HCT116 (cell line): Measurements from ENCODE around the gene TNRC6B. TPM values are rescaled to one million over a fixed set of nuclear protein-coding genes. Genes with fewer than 3 reads are reported as not detected.

ENCODE experiments used
- ATAC-seq: fragments of 200-7000 bp; cut with Tn5 transposase; 2 replicates; pipeline ENCODE4 v1.9.1; 2020; ENCODE audit warnings: mild to moderate bottlenecking, moderate library complexity
- BruUV-seq: library from RNA; stranded (reverse); fragments of 400-500 nt; replicated peaks from 2 replicates; lab custom pipeline; 2021; lab: Mats Ljungman, UMichigan
- CTCF ChIA-PET: fragments of 300-600 bp; sonication (Branson Sonifier 250); formaldehyde crosslinking; loops from one replicate; lab custom pipeline; 2021; ENCODE audit warnings: antibody characterized with exemption; lab: Charles Lee
- POLR2A ChIA-PET: fragments of 300-600, 350-600 bp; sonication (Branson Sonifier 250); formaldehyde crosslinking; loops from one replicate; lab custom pipeline; 2021; ENCODE audit warnings: antibody characterized with exemption; lab: Charles Lee
- RAD21 ChIA-PET, 2 experiments: fragments of 300-600 bp; sonication (Branson Sonifier 250); formaldehyde crosslinking; loops; one replicate each; lab custom pipeline; 2023; ENCODE audit warnings: low total read pairs in 2 of 2; ENCODE audit not compliant: uncharacterized antibody in 2 of 2, unreplicated experiment in 2 of 2, low non-redundant PET in 1 of 2; lab: Charles Lee
- DNase-seq: peaks from one replicate; pipeline ENCODE4 v3.0.0-alpha.2; 2010; ENCODE audit warnings: low read depth, low spot score
- H2AFZ ChIP-seq: fragments of 200-600 bp; shearing (Covaris generic), sonication (generic); 2 replicates; pipeline ENCODE4 v1.6.1; 2017; ENCODE audit warnings: low read depth, mixed run types, mixed read lengths, antibody characterized with exemption, low read length; ENCODE audit not compliant: poor library complexity, severe bottlenecking
- H3K27ac ChIP-seq: 2 replicates; pipeline ENCODE4 v1.5.1; 2012; ENCODE audit warnings: low read depth, low read length
- H3K27me3 ChIP-seq: fragments of 200-600 bp; sonication (generic); 2 replicates; pipeline ENCODE4 v1.6.1; 2016; ENCODE audit warnings: mixed run types, low read length, mixed read lengths; ENCODE audit not compliant: insufficient read depth
- H3K36me3 ChIP-seq, 2 experiments: fragments of 200-500 bp in 1 of 2; fragments of 200-600 bp in 1 of 2; sonication (Bioruptor generic) in 1 of 2; sonication (generic) in 1 of 2; 2 replicates each; pipeline versions ENCODE4 v1.5.1 to v1.6.1; 2014 to 2016; ENCODE audit warnings: low read length in 2 of 2, inconsistent platforms in 1 of 2, mixed read lengths in 1 of 2, mixed run types in 1 of 2; ENCODE audit not compliant: insufficient read depth in 2 of 2, control insufficient read depth in 1 of 2
- H3K4me1 ChIP-seq, 2 experiments: fragments of 200-600 bp in 1 of 2; sonication (generic) in 1 of 2; 2 replicates each; pipeline versions ENCODE4 v1.5.1 to v1.6.1; 2012 to 2017; ENCODE audit warnings: low read length in 2 of 2, inconsistent platforms in 1 of 2, mild to moderate bottlenecking in 1 of 2, mixed read lengths in 1 of 2, mixed run types in 1 of 2, moderate library complexity in 1 of 2; ENCODE audit not compliant: insufficient read depth in 2 of 2, control insufficient read depth in 1 of 2
- H3K4me2 ChIP-seq: fragments of 200-600 bp; sonication (generic); 2 replicates; pipeline ENCODE4 v1.6.1; 2017; ENCODE audit warnings: mixed run types, low read length, mixed read lengths
- H3K4me3 ChIP-seq, 2 experiments: fragments of 200-600 bp in 1 of 2; sonication (generic) in 1 of 2; replicated peaks in 1 of 2; 2 replicates each; pipeline ENCODE4 v1.5.1; 2011 to 2016; ENCODE audit warnings: low read length in 2 of 2, control low read depth in 1 of 2, low read depth in 1 of 2, mild to moderate bottlenecking in 1 of 2, mixed read lengths in 1 of 2, mixed run types in 1 of 2
- H3K79me2 ChIP-seq: fragments of 200-600 bp; sonication (generic); 2 replicates; pipeline ENCODE4 v1.6.1; 2017; ENCODE audit warnings: mild to moderate bottlenecking, mixed run types, low read length, moderate library complexity, mixed read lengths; ENCODE audit not compliant: insufficient read depth
- H3K9ac ChIP-seq: fragments of 200-600 bp; sonication (generic); 2 replicates; pipeline ENCODE4 v1.6.1; 2016; ENCODE audit warnings: low read length, mixed read lengths
- H3K9me2 ChIP-seq: fragments of 200-600 bp; sonication (generic), shearing (Covaris generic); 2 replicates; pipeline ENCODE4 v1.6.1; 2017; ENCODE audit warnings: mixed run types, mild to moderate bottlenecking, moderate library complexity; ENCODE audit not compliant: insufficient read depth
- H3K9me3 ChIP-seq, 2 experiments: fragments of 200-500 bp in 1 of 2; fragments of 200-600 bp in 1 of 2; sonication (Bioruptor generic) in 1 of 2; sonication (generic) in 1 of 2; 2 replicates each; pipeline ENCODE4 v1.6.1; 2014 to 2017; ENCODE audit warnings: low read length in 2 of 2, mixed read lengths in 2 of 2, inconsistent platforms in 1 of 2, low read depth in 1 of 2, mild to moderate bottlenecking in 1 of 2, mixed run types in 1 of 2, moderate library complexity in 1 of 2; ENCODE audit not compliant: control insufficient read depth in 1 of 2, insufficient read depth in 1 of 2
- H4K20me1 ChIP-seq: fragments of 200-600 bp; sonication (generic), shearing (Covaris generic); 2 replicates; pipeline ENCODE4 v1.6.1; 2017; ENCODE audit warnings: mixed run types, mild to moderate bottlenecking, moderate library complexity; ENCODE audit not compliant: insufficient read depth
- CEBPB ChIP-seq: IDR thresholded peaks from 2 replicates; pipeline ENCODE4 v1.6.1; 2012; ENCODE audit warnings: low read depth
- EZH2 ChIP-seq: fragments of 200-600 bp; sonication (generic); IDR thresholded peaks from 2 replicates; pipeline ENCODE4 v1.6.1; 2017; ENCODE audit warnings: antibody characterized with exemption, mixed run types
- JUND ChIP-seq: IDR thresholded peaks from 2 replicates; pipeline ENCODE4 v1.6.1; 2012
- SIN3A ChIP-seq: IDR thresholded peaks from 2 replicates; pipeline ENCODE4 v1.6.1; 2012; ENCODE audit warnings: low read depth
- TCF7L2 ChIP-seq: IDR thresholded peaks from 2 replicates; pipeline ENCODE4 v1.7.0; 2011; ENCODE audit warnings: borderline replicate concordance, inconsistent platforms; ENCODE audit not compliant: insufficient read depth, insufficient read length; ENCODE audit errors: extremely low read depth
- YY1 ChIP-seq: IDR thresholded peaks from 2 replicates; pipeline ENCODE4 v1.6.1; 2011; ENCODE audit warnings: low read length, low read depth, moderate library complexity, mild to moderate bottlenecking; ENCODE audit not compliant: insufficient replicate concordance; ENCODE audit errors: extremely low read depth
- intact Hi-C: fragments of 100-400 bp; cut with micrococcal nuclease; formaldehyde crosslinking; loops from 2 replicates; pipeline ENCODE4 v1.10.0; 2022
- total RNA-seq: library from RNA; stranded (reverse); gene quantifications from one replicate; pipeline ENCODE4 v1.2.1, GENCODE V29; 2021; ENCODE audit not compliant: unreplicated experiment

Gene TNRC6B
- total RNA-seq, 1 experiment from 2014 or later: 29.8 TPM

DNA sequence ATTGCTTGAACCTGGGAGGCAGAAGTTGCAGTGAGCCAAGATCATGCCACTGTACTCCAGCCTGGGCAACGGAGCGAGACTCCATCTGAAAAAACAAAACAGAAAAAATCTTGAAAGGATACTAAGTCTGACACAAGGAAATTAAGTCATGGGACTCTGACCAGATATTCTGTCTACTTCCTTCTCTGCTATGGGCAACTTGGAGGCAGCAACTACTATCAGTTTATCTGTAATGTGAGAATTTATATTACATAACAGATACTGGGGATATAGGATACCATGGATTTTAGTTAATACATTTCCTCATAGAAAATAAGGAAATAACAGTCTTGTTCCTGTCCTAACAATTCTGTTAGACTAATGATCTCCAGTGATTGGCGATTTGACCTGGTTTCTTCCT lies 191.1 kb downstream of the TNRC6B start:
- no peak overlapping the region for H3K4me2 ChIP-seq
- TF ChIP-seq EZH2 (no peak), TCF7L2 (no peak), SIN3A (no peak), YY1 (no peak)
- TF ChIP-seq, all 23 proteins: peak for 0
- ChIA-PET CTCF (no interaction called here), POLR2A (no interaction called here), RAD21 (no interaction called here)
- H3K9me2 ChIP-seq: no peaks in the 10 kb centered on the region
- H3K27me3 ChIP-seq: no peaks in the 10 kb centered on the region
- no TSS peak for BruUV-seq
- no peak for DNase-seq
- peaks cover 10% of the 10 kb centered on the region for H3K79me2 ChIP-seq
- no peak overlapping the region for H2AFZ ChIP-seq
- ATAC-seq: no peak
- H3K4me1 ChIP-seq: peaks cover 8 to 13% of the 10 kb centered on the region in 2 experiments; a peak in 2 of 4 replicates
- intact Hi-C loops: no loop called here
- H3K4me3 ChIP-seq: no peak overlapping the region
- no peaks in the 10 kb centered on the region for H3K9me3 ChIP-seq
- H3K27ac ChIP-seq: no peak overlapping the region
- H3K9ac ChIP-seq: no peak overlapping the region
- H4K20me1 ChIP-seq: no peaks in the 10 kb centered on the region
- peaks cover 29 to 36% of the 10 kb centered on the region in 2 experiments for H3K36me3 ChIP-seq

DNA sequence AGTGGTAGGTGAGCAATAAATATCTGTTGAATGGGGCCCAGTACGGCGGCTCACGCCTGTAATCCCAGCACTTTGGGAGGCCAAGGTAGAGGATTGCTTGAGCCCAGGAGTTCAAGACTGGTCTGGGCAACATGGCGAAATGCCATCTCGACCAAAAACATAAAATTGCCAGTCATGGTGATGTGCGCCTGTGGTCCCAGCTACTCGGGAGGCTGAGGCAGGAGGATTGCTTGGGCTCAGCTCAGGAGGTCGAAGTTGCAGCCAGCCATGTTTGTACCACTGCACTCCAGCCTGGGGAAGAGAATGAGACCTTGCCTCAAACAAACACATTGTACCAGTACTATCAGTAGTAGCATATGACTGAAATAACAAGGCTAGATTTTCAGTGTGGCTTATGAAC lies 196.8 kb downstream of the TNRC6B start:
- DNase-seq: no peak
- Histone ChIP-seq H3K27ac (no peak overlapping the region), H3K9me3 (no peaks in the 10 kb centered on the region), H3K36me3 (no peaks in the 10 kb centered on the region), H2AFZ (no peak overlapping the region)
- ChIA-PET POLR2A (no interaction called here), CTCF (no interaction called here)
- TF ChIP-seq CEBPB (no peak), JUND (no peak)
- TF ChIP-seq, all 23 proteins: peak for 0
- Histone ChIP-seq H3K79me2 (peaks cover 12% of the 10 kb centered on the region), H3K9ac (no peak overlapping the region), H3K4me2 (no peak overlapping the region), H3K4me3 (no peak overlapping the region), H3K27me3 (no peaks in the 10 kb centered on the region), H3K4me1 (peaks cover 8 to 27% of the 10 kb centered on the region in 2 experiments; a peak in 3 of 4 replicates), H4K20me1 (no peaks in the 10 kb centered on the region), H3K9me2 (no peaks in the 10 kb centered on the region)
- no peak for ATAC-seq
- intact Hi-C loops: loop anchor here (10.0 kb wide), 1 partner anchor 270 kb away; no protein-coding TSS in a partner anchor
- RAD21 ChIA-PET: no interaction called here
- no TSS peak for BruUV-seq
